Astrocyte (in vitro differentiated cells and primary cell): ENCODE measurements around the gene PPFIA1. TPM values are rescaled to one million over a fixed set of nuclear protein-coding genes. Genes with fewer than 3 reads are reported as not detected.

ENCODE experiments used
- DNase-seq: peaks from one replicate; pipeline ENCODE4 v3.0.0-alpha.2; 2010; ENCODE audit warnings: low read depth
- FAIRE-seq: peaks from 2 replicates; lab custom pipeline; 2011; peaks lifted over from hg19 to GRCh38; lab: Jason Lieb, UNC
- H2AFZ ChIP-seq: 2 replicates; pipeline ENCODE4 v1.6.0; 2012; ENCODE audit warnings: low read depth, low read length, inconsistent platforms
- H3K27ac ChIP-seq: 2 replicates; pipeline ENCODE4 v1.5.1; 2011; ENCODE audit warnings: low read depth, low read length, inconsistent platforms
- H3K27me3 ChIP-seq: 2 replicates; pipeline ENCODE4 v1.6.0; 2011; ENCODE audit warnings: low read length, inconsistent platforms; ENCODE audit not compliant: insufficient read depth
- H3K36me3 ChIP-seq: 2 replicates; pipeline ENCODE4 v1.5.1; 2011; ENCODE audit warnings: low read length, inconsistent platforms; ENCODE audit not compliant: insufficient read depth
- H3K4me1 ChIP-seq: 2 replicates; pipeline ENCODE4 v1.5.1; 2011; ENCODE audit warnings: low read length, inconsistent platforms; ENCODE audit not compliant: insufficient read depth
- H3K4me2 ChIP-seq: 2 replicates; pipeline ENCODE4 v1.6.0; 2012; ENCODE audit warnings: low read length, inconsistent platforms
- H3K4me3 ChIP-seq: 2 replicates; pipeline ENCODE4 v1.5.1; 2011; ENCODE audit warnings: low read depth, mild to moderate bottlenecking, low read length, inconsistent platforms; ENCODE audit not compliant: insufficient read depth
- H3K79me2 ChIP-seq: 2 replicates; pipeline ENCODE4 v1.6.0; 2012; ENCODE audit warnings: mild to moderate bottlenecking, low read length, inconsistent platforms; ENCODE audit not compliant: insufficient read depth
- H3K9ac ChIP-seq: 2 replicates; pipeline ENCODE4 v1.6.0; 2012; ENCODE audit warnings: mild to moderate bottlenecking, low read length, inconsistent platforms
- H3K9me3 ChIP-seq: 2 replicates; pipeline ENCODE4 v1.5.1; 2012; ENCODE audit warnings: low read depth, mild to moderate bottlenecking, low read length, inconsistent platforms; ENCODE audit not compliant: insufficient read depth
- H4K20me1 ChIP-seq: 2 replicates; pipeline ENCODE4 v1.6.0; 2012; ENCODE audit warnings: low read length, inconsistent platforms; ENCODE audit not compliant: insufficient read depth
- H3K27ac Mint-ChIP-seq: one replicate; pipeline ENCODE4 v1.8.0; 2021; ENCODE audit warnings: mild to moderate bottlenecking, mixed read lengths; ENCODE audit not compliant: unreplicated experiment
- H3K27me3 Mint-ChIP-seq: one replicate; pipeline ENCODE4 v1.8.0; 2021; ENCODE audit warnings: low read depth, mixed read lengths; ENCODE audit not compliant: unreplicated experiment
- H3K36me3 Mint-ChIP-seq: one replicate; pipeline ENCODE4 v1.8.0; 2021; ENCODE audit warnings: low read depth, mixed read lengths; ENCODE audit not compliant: unreplicated experiment
- H3K4me1 Mint-ChIP-seq: one replicate; pipeline ENCODE4 v1.8.0; 2021; ENCODE audit warnings: low read depth, mixed read lengths; ENCODE audit not compliant: unreplicated experiment
- H3K4me3 Mint-ChIP-seq: one replicate; pipeline ENCODE4 v1.8.0; 2021; ENCODE audit warnings: mild to moderate bottlenecking, moderate library complexity, mixed read lengths; ENCODE audit not compliant: unreplicated experiment
- H3K9me3 Mint-ChIP-seq: one replicate; pipeline ENCODE4 v1.8.0; 2021; ENCODE audit warnings: mild to moderate bottlenecking, mixed read lengths; ENCODE audit not compliant: unreplicated experiment
- EZH2 ChIP-seq: IDR thresholded peaks from 2 replicates; pipeline ENCODE4 v1.6.1; 2012; ENCODE audit warnings: mild to moderate bottlenecking, low read length, inconsistent platforms; ENCODE audit not compliant: insufficient read depth
- total RNA-seq: library from RNA; stranded (reverse); gene quantifications from 2 replicates; pipeline ENCODE4 v1.2.1, GENCODE V29; 2021
- TF ChIP-seq, protein P1 (sequence below): IDR thresholded peaks from 2 replicates; pipeline ENCODE4 v1.5.1; 2011; ENCODE audit warnings: low read depth, mild to moderate bottlenecking, inconsistent platforms, low read length, moderate library complexity; ENCODE audit not compliant: insufficient read depth

Gene PPFIA1
- total RNA-seq, 1 donor from 2014 or later: 54.7 TPM

DNA sequence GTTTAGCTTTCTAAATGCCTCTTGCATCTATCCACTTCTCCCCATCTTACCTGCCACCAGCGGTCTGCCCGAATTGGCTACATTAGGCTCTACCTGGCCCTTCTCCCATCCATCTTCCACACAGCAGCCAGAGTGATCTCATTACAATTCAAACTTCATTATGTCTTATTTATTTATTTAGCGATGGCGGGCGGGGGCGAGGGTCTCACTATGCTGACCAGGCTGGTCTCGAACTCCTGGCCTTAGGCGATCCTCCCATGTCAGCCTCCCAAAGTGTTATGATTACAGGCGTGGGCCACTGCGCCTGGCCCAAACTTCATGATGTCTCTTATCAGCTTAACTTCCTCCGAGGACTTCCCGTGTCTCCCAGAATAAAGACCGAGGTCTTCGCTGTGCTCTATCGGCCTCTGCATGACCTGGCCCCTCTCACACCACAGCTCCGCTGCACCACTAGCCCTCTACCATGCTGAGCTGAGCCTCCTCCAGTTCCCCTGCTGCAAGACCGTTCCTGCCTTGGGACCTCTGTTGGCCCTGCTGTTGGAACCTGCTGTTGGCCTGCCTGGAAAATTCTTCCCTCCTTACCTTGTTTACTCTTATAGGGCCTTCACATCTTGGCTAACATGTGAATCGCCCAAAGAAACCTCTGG, 127.0 kb downstream of the PPFIA1 start:
- Mint-ChIP-seq H3K36me3 (peaks cover 8% of the 10 kb centered on the region), H3K9me3 (no peaks in the 10 kb centered on the region), H3K27ac (peak overlapping the region; percentile 56), H3K27me3 (no peaks in the 10 kb centered on the region), H3K4me3 (peak overlapping the region; percentile 91), H3K4me1 (peaks cover 11% of the 10 kb centered on the region)
- Histone ChIP-seq H3K9me3 (no peaks in the 10 kb centered on the region), H3K4me3 (peak overlapping the region; percentile 93), H3K4me2 (peak overlapping the region; percentile 99), H2AFZ (peak overlapping the region; percentile 83), H3K79me2 (peaks cover 74% of the 10 kb centered on the region), H3K36me3 (peaks cover 4% of the 10 kb centered on the region), H4K20me1 (peaks cover 33% of the 10 kb centered on the region), H3K9ac (peak overlapping the region; percentile 90), H3K27me3 (no peaks in the 10 kb centered on the region), H3K27ac (peak overlapping the region; percentile 89), H3K4me1 (peaks cover 20% of the 10 kb centered on the region)
- FAIRE-seq: no peak
- no peak for TF ChIP-seq EZH2
- TF ChIP-seq, protein P1, sequence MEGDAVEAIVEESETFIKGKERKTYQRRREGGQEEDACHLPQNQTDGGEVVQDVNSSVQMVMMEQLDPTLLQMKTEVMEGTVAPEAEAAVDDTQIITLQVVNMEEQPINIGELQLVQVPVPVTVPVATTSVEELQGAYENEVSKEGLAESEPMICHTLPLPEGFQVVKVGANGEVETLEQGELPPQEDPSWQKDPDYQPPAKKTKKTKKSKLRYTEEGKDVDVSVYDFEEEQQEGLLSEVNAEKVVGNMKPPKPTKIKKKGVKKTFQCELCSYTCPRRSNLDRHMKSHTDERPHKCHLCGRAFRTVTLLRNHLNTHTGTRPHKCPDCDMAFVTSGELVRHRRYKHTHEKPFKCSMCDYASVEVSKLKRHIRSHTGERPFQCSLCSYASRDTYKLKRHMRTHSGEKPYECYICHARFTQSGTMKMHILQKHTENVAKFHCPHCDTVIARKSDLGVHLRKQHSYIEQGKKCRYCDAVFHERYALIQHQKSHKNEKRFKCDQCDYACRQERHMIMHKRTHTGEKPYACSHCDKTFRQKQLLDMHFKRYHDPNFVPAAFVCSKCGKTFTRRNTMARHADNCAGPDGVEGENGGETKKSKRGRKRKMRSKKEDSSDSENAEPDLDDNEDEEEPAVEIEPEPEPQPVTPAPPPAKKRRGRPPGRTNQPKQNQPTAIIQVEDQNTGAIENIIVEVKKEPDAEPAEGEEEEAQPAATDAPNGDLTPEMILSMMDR: no peak
- peak; percentile 17 for DNase-seq

DNA sequence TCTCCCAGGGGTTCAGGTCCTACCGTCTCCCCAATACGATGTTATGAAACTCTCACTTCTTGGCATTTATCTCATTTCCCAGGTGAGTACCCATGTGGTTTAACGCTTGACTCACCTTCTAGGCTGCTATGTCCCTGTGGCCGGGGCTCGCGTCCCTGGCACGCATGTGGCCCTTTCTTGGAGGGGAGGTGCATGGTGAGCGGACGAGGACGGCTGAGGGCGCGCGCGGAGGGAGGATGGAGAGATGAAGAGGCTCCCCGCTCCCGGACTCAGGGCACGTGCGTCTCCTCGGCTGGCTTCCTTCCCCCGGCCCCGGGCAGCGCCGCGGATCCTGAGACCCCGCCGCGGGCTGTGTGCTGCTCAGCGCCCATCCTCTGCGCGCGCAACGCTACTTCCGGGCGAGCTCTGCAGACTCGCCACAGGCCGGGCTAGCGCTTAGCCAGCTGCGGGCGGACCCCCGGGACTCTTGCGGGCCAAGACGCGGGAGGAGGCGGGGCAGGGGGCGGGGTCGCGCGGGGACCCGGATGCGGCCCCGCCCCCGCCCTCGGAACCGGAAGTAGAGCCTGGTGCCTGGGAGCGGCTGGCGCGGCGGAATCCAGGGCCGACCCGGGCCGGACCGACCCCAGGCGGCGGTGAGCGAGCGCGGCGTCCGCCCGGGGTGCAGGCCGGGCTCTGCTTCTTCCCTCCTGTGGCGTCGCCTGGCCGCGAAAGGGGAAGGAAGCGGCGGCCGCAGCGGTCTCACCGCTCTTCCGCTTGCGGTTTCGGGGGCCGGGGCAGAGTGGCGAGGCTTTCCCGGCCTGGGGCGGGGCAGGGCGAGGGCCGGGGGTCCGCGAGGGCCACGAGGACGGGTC, 127.7 kb downstream of the PPFIA1 start, which contains the start of gene CTTN:
Gene CTTN, plus strand, starts transcription at position 547 of the 851 bp plus-strand sequence. CDS start 8,769 bp downstream, outside the sequence.
- Histone ChIP-seq H3K36me3 (peaks cover 4% of the 10 kb centered on the region), H3K4me3 (peak within 1 kb of the TSS; percentile 93), H3K79me2 (peaks cover 81% of the 10 kb centered on the region), H3K27ac (peak within 1 kb of the TSS; percentile 89), H3K9ac (peak within 1 kb of the TSS; percentile 90), H2AFZ (peak within 1 kb of the TSS; percentile 83), H3K4me2 (peak within 1 kb of the TSS; percentile 99), H4K20me1 (peaks cover 40% of the 10 kb centered on the region), H3K27me3 (no peaks in the 10 kb centered on the region), H3K9me3 (no peaks in the 10 kb centered on the region), H3K4me1 (peaks cover 24% of the 10 kb centered on the region)
- Mint-ChIP-seq H3K27me3 (no peaks in the 10 kb centered on the region), H3K27ac (peak within 1 kb of the TSS; percentile 93), H3K9me3 (no peaks in the 10 kb centered on the region), H3K36me3 (peaks cover 8% of the 10 kb centered on the region), H3K4me3 (peak within 1 kb of the TSS; percentile 91), H3K4me1 (peaks cover 18% of the 10 kb centered on the region)
- DNase-seq (peak; percentile 70), FAIRE-seq (no peak)
- no peak for TF ChIP-seq EZH2
- TF ChIP-seq, protein P1: no peak
